ENCODE data around the gene CCM2. TPM values are rescaled to one million over a fixed set of nuclear protein-coding genes. Genes with fewer than 3 reads are reported as not detected.

Gene CCM2
- total RNA-seq, 1 donor from 2014 or later: 89.0 TPM

DNA sequence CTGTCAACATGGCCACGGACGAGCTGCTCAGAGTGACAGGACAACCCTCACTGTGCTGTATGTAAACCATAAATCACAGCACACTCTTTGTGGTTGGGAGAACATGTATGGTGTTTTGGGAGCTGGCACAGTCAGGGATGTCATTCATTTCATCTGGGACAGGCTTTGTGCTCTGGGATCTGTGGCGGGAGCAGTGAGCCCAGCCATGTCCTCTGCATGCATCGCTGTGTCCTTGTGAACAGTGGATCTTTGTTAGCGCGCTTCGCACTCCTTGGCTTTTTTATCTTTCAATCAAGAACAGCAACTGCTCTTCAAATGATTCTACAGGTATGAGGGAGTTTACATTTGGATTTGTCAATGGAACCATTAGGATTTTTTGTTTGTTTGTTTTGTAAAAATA, 7.1 kb downstream of the CCM2 start:
- Mint-ChIP-seq H3K4me1 (peaks cover 58% of the 10 kb centered on the region), H3K4me3 (peak overlapping the region; percentile 39), H3K36me3 (ENCODE audit: low read depth) (peaks cover 20% of the 10 kb centered on the region)

DNA sequence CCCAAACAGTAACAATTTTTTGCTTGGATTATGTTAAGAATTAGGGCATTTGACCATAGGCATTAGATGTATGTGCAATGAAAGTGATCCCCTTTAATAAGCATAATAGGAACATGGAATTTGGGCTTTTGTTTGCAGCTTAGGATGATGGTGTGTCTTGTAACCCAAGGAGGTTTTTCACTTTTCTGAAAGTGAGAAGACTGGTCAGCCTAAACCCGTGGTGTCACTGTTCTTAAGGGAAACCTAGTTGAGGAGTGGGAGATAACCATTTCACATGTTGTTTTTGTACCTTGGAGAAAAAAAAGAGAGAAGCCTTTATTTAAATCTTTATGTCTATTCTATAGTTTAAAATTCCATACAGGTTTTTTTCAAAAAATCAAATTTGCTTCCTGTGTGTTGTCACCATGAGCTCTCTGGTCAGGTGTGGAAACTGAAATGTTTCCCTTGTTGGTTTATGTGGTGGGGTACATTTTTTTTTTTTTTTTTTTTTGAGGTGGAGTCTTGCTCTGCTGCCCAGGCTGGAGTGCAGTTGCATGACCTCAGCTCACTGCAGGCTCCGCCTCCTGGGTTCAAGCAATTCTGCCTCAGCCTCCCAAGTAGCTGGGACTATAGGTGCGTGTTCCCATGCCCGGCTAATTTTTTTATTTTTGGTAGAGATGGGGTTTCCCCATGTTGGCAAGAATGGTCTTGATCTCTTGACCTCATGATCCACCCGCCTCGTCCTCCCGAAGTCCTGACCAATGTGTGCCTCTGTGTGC, 7.7 kb downstream of the CCM2 start:
- ChIA-PET CTCF (no interaction called here), POLR2A (interaction anchor here (0.6 to 1.7 kb wide), 12 partner anchors 14 to 680 kb away, joined by 3 to 13 read pairs (median 4); partner anchors contain the start of genes DDX56, MYO1G and TBRG4)
- no peaks in the 10 kb centered on the region for H3K9me3 Mint-ChIP-seq
- H3K4me3 Mint-ChIP-seq: peak overlapping the region; percentile 41
- H3K27me3 Mint-ChIP-seq: no peaks in the 10 kb centered on the region
- DNase-seq (no peak), ATAC-seq (ENCODE audit: low read depth) (peak; percentile 75)
- H3K36me3 Mint-ChIP-seq (ENCODE audit: low read depth): peaks cover 25% of the 10 kb centered on the region
- peak overlapping the region; percentile 70 for H3K27ac Mint-ChIP-seq
- peaks cover 54% of the 10 kb centered on the region for H3K4me1 Mint-ChIP-seq
- no peak for TF ChIP-seq CTCF (IDR thresholded peaks at IDR 0.05)
- intact Hi-C loops (cut with micrococcal nuclease): loop anchor here (2.0 kb wide), 1 partner anchor 19 kb away; no protein-coding TSS in a partner anchor

More for the DNA sequence above, 7.1 kb downstream of the CCM2 start:
- Mint-ChIP-seq H3K27me3 (no peaks in the 10 kb centered on the region), H3K9me3 (no peaks in the 10 kb centered on the region), H3K27ac (peak overlapping the region; percentile 70)
- intact Hi-C loops (cut with micrococcal nuclease): no loop called here
- CTCF ChIA-PET: no interaction called here
- no peak for DNase-seq
- ATAC-seq (ENCODE audit: low read depth): no peak
- TF ChIP-seq CTCF (IDR thresholded peaks at IDR 0.05): no peak
- POLR2A ChIA-PET: interaction anchor here (0.6 to 1.7 kb wide), 10 partner anchors 14 to 433 kb away, joined by 3 to 13 read pairs (median 5); partner anchors contain the start of genes DDX56, MYO1G and TBRG4

- Mint-ChIP-seq H3K4me3 (no peak overlapping the region), H3K27ac (no peak overlapping the region), H3K9me3 (no peaks in the 10 kb centered on the region), H3K4me1 (peaks cover 19% of the 10 kb centered on the region), H3K36me3 (ENCODE audit: low read depth) (peaks cover 23% of the 10 kb centered on the region), H3K27me3 (no peaks in the 10 kb centered on the region)
- intact Hi-C loops (cut with micrococcal nuclease): no loop called here
- ChIA-PET CTCF (interaction anchor here (1.0 kb wide), 1 partner anchor 12 kb away, joined by 4 read pairs; no protein-coding TSS in a partner anchor), POLR2A (interaction anchor here (0.6 to 1.2 kb wide), 2 partner anchors 12 to 17 kb away, joined by 3 to 4 read pairs; no protein-coding TSS in a partner anchor)
- ATAC-seq (ENCODE audit: low read depth) (no peak), DNase-seq (no peak)
- no peak for TF ChIP-seq CTCF (IDR thresholded peaks at IDR 0.05)
Observed at GRCh38 chr7:45013465-45013967, 13.5 kb downstream of the CCM2 start.

DNA sequence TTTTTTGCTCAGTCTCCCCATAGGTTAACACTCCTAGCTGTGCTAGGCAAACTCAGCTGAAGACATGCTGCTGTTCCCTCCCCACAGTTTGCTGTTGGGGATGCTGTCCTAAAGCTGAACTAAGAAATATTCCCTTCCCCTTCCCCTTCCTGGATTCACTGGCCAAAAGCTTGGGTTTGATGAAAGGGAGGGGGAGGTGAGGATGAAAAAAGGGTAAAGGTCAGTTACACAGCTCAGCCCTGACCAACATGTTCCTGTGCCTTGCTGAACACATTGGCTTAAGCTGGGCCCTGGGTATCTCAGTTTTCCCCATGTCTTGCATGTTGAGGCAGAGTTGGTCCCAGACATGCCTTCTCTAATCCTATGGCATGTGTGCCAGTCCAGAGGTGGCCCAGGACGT, 15.3 kb downstream of the CCM2 start:
- H3K27ac Mint-ChIP-seq: no peak overlapping the region
- POLR2A ChIA-PET: no interaction called here
- H3K27me3 Mint-ChIP-seq: no peaks in the 10 kb centered on the region
- CTCF ChIA-PET: no interaction called here
- DNase-seq (no peak), ATAC-seq (ENCODE audit: low read depth) (no peak)
- intact Hi-C loops (cut with micrococcal nuclease): no loop called here
- no peak for TF ChIP-seq CTCF (IDR thresholded peaks at IDR 0.05)
- H3K4me3 Mint-ChIP-seq: no peak overlapping the region
- peaks cover 12% of the 10 kb centered on the region for H3K4me1 Mint-ChIP-seq
- no peaks in the 10 kb centered on the region for H3K9me3 Mint-ChIP-seq
- H3K36me3 Mint-ChIP-seq (ENCODE audit: low read depth): peaks cover 32% of the 10 kb centered on the region

GRCh38 chr7:45017253-45017652, 17.3 kb downstream of the CCM2 start:
- ChIA-PET POLR2A (no interaction called here), CTCF (no interaction called here)
- peaks cover 27% of the 10 kb centered on the region for H3K4me1 Mint-ChIP-seq

More at GRCh38 chr7:45017253-45017652, 17.3 kb downstream of the CCM2 start:
- intact Hi-C loops (cut with micrococcal nuclease): no loop called here
- Mint-ChIP-seq H3K36me3 (ENCODE audit: low read depth) (peaks cover 31% of the 10 kb centered on the region), H3K27me3 (no peaks in the 10 kb centered on the region), H3K9me3 (no peaks in the 10 kb centered on the region), H3K27ac (no peak overlapping the region), H3K4me3 (no peak overlapping the region)
- TF ChIP-seq CTCF (IDR thresholded peaks at IDR 0.05): no peak
- ATAC-seq (ENCODE audit: low read depth) (no peak), DNase-seq (no peak)

Data from activated B cell treated with CpG ODN at 0.5 μM for 24 hours (primary cell).